Hepatocyte (in vitro differentiated cells): ENCODE data around the gene LRRK1. TPM values are rescaled to one million over a fixed set of nuclear protein-coding genes. Genes with fewer than 3 reads are reported as not detected.

Source experiments
- DNase-seq: peaks from one replicate; pipeline ENCODE4 v3.0.0-alpha.2; 2016; ENCODE audit warnings: low spot score
- H2AFZ ChIP-seq: fragments of 200-600 bp; sonication (generic); 2 replicates; pipeline ENCODE4 v1.6.0; 2016; ENCODE audit warnings: antibody characterized with exemption, mild to moderate bottlenecking
- H3K27ac ChIP-seq: fragments of 200-600 bp; sonication (generic); 2 replicates; pipeline ENCODE4 v1.5.1; 2016; ENCODE audit warnings: mild to moderate bottlenecking
- H3K27me3 ChIP-seq: fragments of 200-600 bp; sonication (generic); 2 replicates; pipeline ENCODE4 v1.6.1; 2016
- H3K36me3 ChIP-seq: fragments of 200-600 bp; sonication (generic); replicated peaks from 2 replicates; pipeline ENCODE4 v1.5.1; 2016; ENCODE audit warnings: low read depth; ENCODE audit not compliant: insufficient read depth
- H3K4me1 ChIP-seq: fragments of 200-600 bp; sonication (generic); 2 replicates; pipeline ENCODE4 v1.5.1; 2016; ENCODE audit warnings: mild to moderate bottlenecking, moderate library complexity; ENCODE audit not compliant: insufficient read depth
- H3K4me2 ChIP-seq: fragments of 200-600 bp; sonication (generic); 2 replicates; pipeline ENCODE4 v1.6.0; 2016
- H3K4me3 ChIP-seq: fragments of 200-600 bp; sonication (generic); 2 replicates; pipeline ENCODE4 v1.5.1; 2016; ENCODE audit warnings: mild to moderate bottlenecking
- H3K79me2 ChIP-seq: fragments of 200-600 bp; sonication (generic); 2 replicates; pipeline ENCODE4 v1.6.0; 2017; ENCODE audit warnings: mild to moderate bottlenecking
- H3K9me2 ChIP-seq: fragments of 200-600 bp; sonication (generic); replicated peaks from 2 replicates; pipeline ENCODE4 v1.6.0; 2017; ENCODE audit warnings: mild to moderate bottlenecking; ENCODE audit not compliant: insufficient read depth
- H3K9me3 ChIP-seq: fragments of 200-600 bp; sonication (generic); 2 replicates; pipeline ENCODE4 v1.5.1; 2016; ENCODE audit warnings: low read depth, mild to moderate bottlenecking
- H4K20me1 ChIP-seq: fragments of 200-600 bp; sonication (generic); 2 replicates; pipeline ENCODE4 v1.6.0; 2016; ENCODE audit warnings: mild to moderate bottlenecking; ENCODE audit not compliant: insufficient read depth, poor library complexity, severe bottlenecking
- EZH2 ChIP-seq: fragments of 200-600 bp; sonication (generic); IDR thresholded peaks from 2 replicates; pipeline ENCODE4 v1.6.1; 2016; ENCODE audit warnings: antibody characterized with exemption, mild to moderate bottlenecking, borderline replicate concordance
- EZH2phosphoT487 ChIP-seq: fragments of 200-600 bp; sonication (generic); IDR thresholded peaks from one replicate; pipeline ENCODE4 v1.6.1; 2018; ENCODE audit warnings: antibody characterized with exemption, mild to moderate bottlenecking, low read depth, moderate library complexity; ENCODE audit not compliant: unreplicated experiment, severe bottlenecking
- WGBS: methylation state at CpG from one replicate; pipeline ENCODE4 v1.1.6; 2016; ENCODE audit warnings: low lambda C conversion rate; ENCODE audit errors: missing lambda C conversion rate; 5-methylcytosine and 5-hydroxymethylcytosine counted together
- polyA plus RNA-seq: library from polyadenylated mRNA; unstranded; fragments of >200 nt; fragmentation: Nextera tagmentation; extraction: Ambion mirVana; gene quantifications from 2 replicates; pipeline ENCODE4 v1.2.1, GENCODE V29; 2016
- total RNA-seq: library from RNA; depleted of rRNA; stranded (reverse); fragments of >200 nt; gene quantifications from 2 replicates; pipeline ENCODE4 v1.2.3, GENCODE V29; 2014
- TF ChIP-seq, protein P1 (sequence below): fragments of 200-600 bp; sonication (generic); IDR thresholded peaks from 2 replicates; pipeline ENCODE4 v1.5.1; 2016; ENCODE audit warnings: antibody characterized with exemption, mild to moderate bottlenecking; ENCODE audit not compliant: poor library complexity

The LRRK1 gene
- total and polyA plus RNA-seq, 2 experiments from 2014 or later: 2.1 TPM

DNA sequence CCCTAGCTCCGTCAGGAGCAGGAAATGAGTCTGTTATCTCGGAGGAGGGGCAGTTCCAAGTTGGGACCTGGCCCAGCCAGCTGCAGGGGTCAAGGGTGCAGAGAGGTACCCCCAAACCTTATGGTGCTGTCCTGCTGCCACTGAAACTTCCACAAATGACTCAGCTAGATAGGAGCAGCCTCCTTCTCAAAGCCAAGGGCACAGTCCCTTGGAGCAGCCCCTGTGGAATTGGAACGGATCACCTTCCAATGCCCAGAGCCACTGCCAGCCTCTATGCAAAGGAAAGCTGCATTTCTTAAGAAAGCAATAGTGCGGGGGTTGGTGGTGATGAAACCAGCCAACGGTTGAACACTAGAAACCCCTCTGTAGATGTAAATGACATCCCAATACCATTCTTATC is 19.6 kb upstream of the LRRK1 start:
- Histone ChIP-seq H3K9me3 (no peaks in the 10 kb centered on the region), H3K79me2 (no peaks in the 10 kb centered on the region), H3K4me3 (no peak overlapping the region), H3K4me2 (no peak overlapping the region), H3K4me1 (peaks cover 18% of the 10 kb centered on the region), H3K9me2 (no peaks in the 10 kb centered on the region), H3K27ac (no peak overlapping the region), H2AFZ (no peak overlapping the region), H4K20me1 (no peaks in the 10 kb centered on the region), H3K27me3 (peaks cover 3% of the 10 kb centered on the region), H3K36me3 (no peaks in the 10 kb centered on the region)
- 79% methylated on average over 5 of the region's 5 CpGs for WGBS
- TF ChIP-seq, protein P1, sequence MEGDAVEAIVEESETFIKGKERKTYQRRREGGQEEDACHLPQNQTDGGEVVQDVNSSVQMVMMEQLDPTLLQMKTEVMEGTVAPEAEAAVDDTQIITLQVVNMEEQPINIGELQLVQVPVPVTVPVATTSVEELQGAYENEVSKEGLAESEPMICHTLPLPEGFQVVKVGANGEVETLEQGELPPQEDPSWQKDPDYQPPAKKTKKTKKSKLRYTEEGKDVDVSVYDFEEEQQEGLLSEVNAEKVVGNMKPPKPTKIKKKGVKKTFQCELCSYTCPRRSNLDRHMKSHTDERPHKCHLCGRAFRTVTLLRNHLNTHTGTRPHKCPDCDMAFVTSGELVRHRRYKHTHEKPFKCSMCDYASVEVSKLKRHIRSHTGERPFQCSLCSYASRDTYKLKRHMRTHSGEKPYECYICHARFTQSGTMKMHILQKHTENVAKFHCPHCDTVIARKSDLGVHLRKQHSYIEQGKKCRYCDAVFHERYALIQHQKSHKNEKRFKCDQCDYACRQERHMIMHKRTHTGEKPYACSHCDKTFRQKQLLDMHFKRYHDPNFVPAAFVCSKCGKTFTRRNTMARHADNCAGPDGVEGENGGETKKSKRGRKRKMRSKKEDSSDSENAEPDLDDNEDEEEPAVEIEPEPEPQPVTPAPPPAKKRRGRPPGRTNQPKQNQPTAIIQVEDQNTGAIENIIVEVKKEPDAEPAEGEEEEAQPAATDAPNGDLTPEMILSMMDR: no peak
- no peak for TF ChIP-seq EZH2phosphoT487
- no peak for TF ChIP-seq EZH2
- DNase-seq: no peak

DNA sequence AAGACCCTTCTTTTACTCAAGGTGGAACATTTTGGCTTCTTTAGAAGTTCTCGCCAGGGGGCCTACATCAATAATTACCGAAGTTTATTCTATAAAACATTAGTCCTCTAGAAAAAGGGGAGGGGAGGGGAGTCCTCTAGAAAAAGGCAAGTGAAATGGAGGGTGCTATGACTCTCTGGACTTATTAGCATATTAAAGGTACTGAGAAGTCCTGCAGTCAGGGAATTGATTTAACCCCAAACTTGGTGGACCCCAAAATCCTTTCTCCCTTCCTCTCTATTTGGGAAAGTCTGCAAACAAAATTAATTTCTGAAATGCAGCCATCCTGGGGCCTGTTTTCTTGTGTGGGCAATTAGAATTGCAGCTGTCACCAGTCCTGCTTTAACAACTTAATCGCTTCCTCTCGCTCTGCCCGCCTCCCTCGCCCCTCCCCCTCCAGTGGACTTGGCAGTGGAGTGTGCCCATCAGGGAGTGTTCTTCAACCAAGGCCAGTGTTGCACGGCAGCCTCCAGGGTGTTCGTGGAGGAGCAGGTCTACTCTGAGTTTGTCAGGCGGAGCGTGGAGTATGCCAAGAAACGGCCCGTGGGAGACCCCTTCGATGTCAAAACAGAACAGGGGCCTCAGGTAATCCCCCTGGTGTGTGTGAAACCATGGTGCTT is 18.9 kb upstream of the LRRK1 start:
- WGBS: 76% methylated on average over 13 of the region's 13 CpGs
- Histone ChIP-seq H3K27me3 (peaks cover 3% of the 10 kb centered on the region), H3K4me2 (no peak overlapping the region), H2AFZ (no peak overlapping the region), H3K27ac (no peak overlapping the region), H3K9me3 (no peaks in the 10 kb centered on the region), H3K4me1 (peaks cover 18% of the 10 kb centered on the region), H3K9me2 (no peaks in the 10 kb centered on the region), H3K4me3 (no peak overlapping the region), H3K36me3 (no peaks in the 10 kb centered on the region), H4K20me1 (no peaks in the 10 kb centered on the region), H3K79me2 (no peaks in the 10 kb centered on the region)
- TF ChIP-seq EZH2: no peak
- TF ChIP-seq, protein P1: no peak
- no peak for TF ChIP-seq EZH2phosphoT487
- DNase-seq: no peak

DNA sequence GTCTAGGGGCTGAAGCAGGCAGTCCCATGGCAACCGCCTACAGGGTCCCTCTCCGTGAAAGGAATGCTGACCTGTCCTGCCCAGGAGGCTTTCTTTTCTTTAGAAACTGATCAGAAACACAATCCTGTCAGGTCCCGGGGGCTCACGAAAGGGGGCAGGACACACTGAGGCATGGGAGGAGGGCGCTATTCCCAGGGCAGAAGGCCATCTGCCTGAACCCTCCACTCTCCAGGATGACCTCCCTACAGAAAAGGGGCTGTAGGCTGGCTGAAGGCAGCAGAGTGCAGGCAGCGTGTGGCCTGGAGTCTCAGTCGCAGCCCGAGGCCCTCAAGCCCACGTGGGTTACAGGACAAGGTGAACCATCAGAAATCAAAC is 18.4 kb upstream of the LRRK1 start:
- DNase-seq: no peak
- H4K20me1 ChIP-seq: no peaks in the 10 kb centered on the region
- H3K27me3 ChIP-seq: peaks cover 3% of the 10 kb centered on the region
- no peak overlapping the region for H3K4me2 ChIP-seq
- TF ChIP-seq EZH2phosphoT487 (no peak), EZH2 (no peak)
- TF ChIP-seq, protein P1: no peak
- 83% methylated on average over 9 of the region's 9 CpGs for WGBS
- H3K4me3 ChIP-seq: no peak overlapping the region
- no peaks in the 10 kb centered on the region for H3K79me2 ChIP-seq
- H3K27ac ChIP-seq: no peak overlapping the region
- peaks cover 18% of the 10 kb centered on the region for H3K4me1 ChIP-seq
- no peaks in the 10 kb centered on the region for H3K9me3 ChIP-seq
- no peaks in the 10 kb centered on the region for H3K9me2 ChIP-seq
- H2AFZ ChIP-seq: no peak overlapping the region
- no peaks in the 10 kb centered on the region for H3K36me3 ChIP-seq
